MM.1S (cell line): ENCODE data around the gene FBF1.

Source experiments
- DNase-seq: peaks from one replicate; pipeline ENCODE4 v3.0.0-alpha.2; 2015
- H2AFZ ChIP-seq: fragments of 300-600 bp; sonication (generic); 2 replicates; pipeline ENCODE4 v1.6.0; 2016; ENCODE audit warnings: antibody characterized with exemption, low read length
- H3F3A ChIP-seq: fragments of 300-600 bp; sonication (generic); 2 replicates; pipeline ENCODE4 v1.6.1; 2016; ENCODE audit warnings: mild to moderate bottlenecking, antibody characterized with exemption, low read length, moderate library complexity, mixed read lengths; ENCODE audit not compliant: insufficient read depth
- H3K27ac ChIP-seq: fragments of 300-600 bp; sonication (generic); 2 replicates; pipeline ENCODE4 v1.5.1; 2016; ENCODE audit warnings: mild to moderate bottlenecking, low read length
- H3K27me3 ChIP-seq: fragments of 300-600 bp; sonication (generic); replicated peaks from 2 replicates; pipeline ENCODE4 v1.6.0; 2016; ENCODE audit warnings: low read length; ENCODE audit not compliant: insufficient read depth
- H3K36me3 ChIP-seq: fragments of 300-600 bp; sonication (generic); replicated peaks from 2 replicates; pipeline ENCODE4 v1.6.1; 2016; ENCODE audit warnings: mild to moderate bottlenecking, low read length, mixed read lengths; ENCODE audit not compliant: insufficient read depth
- H3K4me1 ChIP-seq: fragments of 300-600 bp; sonication (generic); 2 replicates; pipeline ENCODE4 v1.6.1; 2016; ENCODE audit warnings: low read length, mixed read lengths
- H3K4me2 ChIP-seq: fragments of 300-600 bp; sonication (generic); 2 replicates; pipeline ENCODE4 v1.6.0; 2016; ENCODE audit warnings: low read depth, low read length
- H3K4me3 ChIP-seq: fragments of 300-600 bp; sonication (generic); 2 replicates; pipeline ENCODE4 v1.5.1; 2016; ENCODE audit warnings: low read length, mixed read lengths
- H3K79me2 ChIP-seq: fragments of 300-600 bp; sonication (generic); 2 replicates; pipeline ENCODE4 v1.6.1; 2016; ENCODE audit warnings: mixed run types, low read length, mixed read lengths
- H3K9ac ChIP-seq: fragments of 300-600 bp; sonication (generic); 2 replicates; pipeline ENCODE4 v1.6.1; 2016; ENCODE audit warnings: low read length, mixed read lengths
- H3K9me2 ChIP-seq: fragments of 300-600 bp; sonication (generic); replicated peaks from 2 replicates; pipeline ENCODE4 v1.6.1; 2016; ENCODE audit warnings: mild to moderate bottlenecking, low read length, mixed read lengths; ENCODE audit not compliant: insufficient read depth
- H3K9me3 ChIP-seq: fragments of 300-600 bp; sonication (generic); replicated peaks from 2 replicates; pipeline ENCODE4 v1.6.1; 2016; ENCODE audit warnings: mild to moderate bottlenecking, low read length, mixed read lengths; ENCODE audit not compliant: insufficient read depth
- H4K20me1 ChIP-seq: fragments of 300-600 bp; sonication (generic); 2 replicates; pipeline ENCODE4 v1.6.1; 2016; ENCODE audit warnings: mild to moderate bottlenecking, low read length, moderate library complexity, mixed read lengths; ENCODE audit not compliant: insufficient read depth
- EZH2 ChIP-seq: fragments of 300-600 bp; sonication (generic); optimal IDR thresholded peaks from 2 replicates; pipeline ENCODE3; 2017; ENCODE audit warnings: low read depth, mild to moderate bottlenecking, antibody characterized with exemption, low read length, mixed read lengths
- EZH2phosphoT487 ChIP-seq: fragments of 300-600 bp; sonication (generic); IDR thresholded peaks from 2 replicates; pipeline ENCODE4 v1.6.1; 2018; ENCODE audit warnings: antibody characterized with exemption, low read length
- TF ChIP-seq, protein P1 (sequence below): fragments of 300-600 bp; sonication (generic); IDR thresholded peaks from 2 replicates; pipeline ENCODE4 v1.5.1; 2016; ENCODE audit warnings: antibody characterized with exemption, low read length, mixed read lengths

Gene FBF1

DNA sequence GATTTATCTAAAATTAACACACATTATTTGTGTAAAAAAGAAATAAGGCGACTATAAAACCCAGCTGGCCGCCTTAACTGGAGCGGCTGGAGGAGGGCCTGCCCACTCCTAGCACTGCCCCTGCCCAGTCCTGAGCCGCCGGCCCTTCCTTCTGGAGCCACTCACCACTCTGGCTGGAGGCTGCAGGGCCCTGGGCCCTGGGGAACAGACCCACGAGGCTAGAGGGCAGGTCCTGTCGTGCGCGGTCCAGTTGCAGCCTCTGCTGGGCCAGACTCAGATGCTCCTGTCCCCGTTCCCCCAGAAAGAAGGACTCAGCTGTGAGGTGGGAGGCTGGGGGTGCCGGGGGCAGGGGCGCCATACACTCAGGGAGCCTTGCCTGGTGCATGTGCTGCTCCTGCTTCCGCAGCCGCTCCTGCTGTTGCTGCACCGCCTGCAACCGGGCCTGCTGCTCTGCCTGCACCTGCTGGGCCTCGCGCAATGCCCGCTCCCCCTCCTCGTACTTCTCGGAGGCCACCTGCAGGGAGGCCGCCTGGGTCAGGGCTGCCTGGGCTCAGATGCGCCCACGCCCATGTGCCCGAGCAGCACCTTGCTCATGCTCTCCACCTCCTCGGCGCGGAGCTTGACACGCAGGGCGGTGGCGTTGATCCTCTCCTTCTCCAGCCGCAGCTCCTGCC, 27.2 kb downstream of the FBF1 start:
- H3K9ac ChIP-seq: no peak overlapping the region
- TF ChIP-seq, protein P1, sequence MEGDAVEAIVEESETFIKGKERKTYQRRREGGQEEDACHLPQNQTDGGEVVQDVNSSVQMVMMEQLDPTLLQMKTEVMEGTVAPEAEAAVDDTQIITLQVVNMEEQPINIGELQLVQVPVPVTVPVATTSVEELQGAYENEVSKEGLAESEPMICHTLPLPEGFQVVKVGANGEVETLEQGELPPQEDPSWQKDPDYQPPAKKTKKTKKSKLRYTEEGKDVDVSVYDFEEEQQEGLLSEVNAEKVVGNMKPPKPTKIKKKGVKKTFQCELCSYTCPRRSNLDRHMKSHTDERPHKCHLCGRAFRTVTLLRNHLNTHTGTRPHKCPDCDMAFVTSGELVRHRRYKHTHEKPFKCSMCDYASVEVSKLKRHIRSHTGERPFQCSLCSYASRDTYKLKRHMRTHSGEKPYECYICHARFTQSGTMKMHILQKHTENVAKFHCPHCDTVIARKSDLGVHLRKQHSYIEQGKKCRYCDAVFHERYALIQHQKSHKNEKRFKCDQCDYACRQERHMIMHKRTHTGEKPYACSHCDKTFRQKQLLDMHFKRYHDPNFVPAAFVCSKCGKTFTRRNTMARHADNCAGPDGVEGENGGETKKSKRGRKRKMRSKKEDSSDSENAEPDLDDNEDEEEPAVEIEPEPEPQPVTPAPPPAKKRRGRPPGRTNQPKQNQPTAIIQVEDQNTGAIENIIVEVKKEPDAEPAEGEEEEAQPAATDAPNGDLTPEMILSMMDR: no peak
- TF ChIP-seq EZH2 (no peak), EZH2phosphoT487 (no peak)
- DNase-seq: no peak

DNA sequence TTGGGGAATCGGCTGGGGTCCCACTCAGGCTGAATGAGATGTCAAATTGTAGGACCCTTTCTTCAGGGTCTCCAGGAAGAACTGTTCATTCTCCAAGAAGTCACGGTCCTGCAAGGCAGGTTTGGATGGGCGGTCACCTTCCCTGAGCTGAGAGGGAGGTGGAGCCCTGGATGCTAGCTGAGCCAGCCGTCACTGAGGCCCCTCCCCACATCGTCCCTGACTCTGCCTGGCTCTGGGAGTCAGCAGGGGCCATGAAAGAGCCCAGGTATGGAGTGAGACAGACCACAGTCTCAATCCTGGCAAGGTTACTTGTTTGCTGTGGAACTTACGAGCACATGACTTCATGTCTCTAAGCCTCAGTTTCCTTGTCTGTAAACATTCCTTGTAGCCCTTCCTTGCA, 30.1 kb downstream of the FBF1 start:
- Histone ChIP-seq H2AFZ (0 out of 2 replicates have a peak overlapping the region, but pooled peaks have one; percentile 52), H3K27me3 (no peaks in the 10 kb centered on the region), H3K79me2 (no peaks in the 10 kb centered on the region), H3F3A (peaks cover 17% of the 10 kb centered on the region), H3K9ac (no peak overlapping the region; the same call in 1 of the 2 replicates), H3K9me3 (no peaks in the 10 kb centered on the region), H3K9me2 (no peaks in the 10 kb centered on the region), H4K20me1 (no peaks in the 10 kb centered on the region), H3K4me2 (peak overlapping the region; percentile 75; the same call in 1 of the 2 replicates), H3K4me3 (peak overlapping the region; percentile 31; the same call in 1 of the 2 replicates), H3K27ac (peak overlapping the region; percentile 68; the same call in 1 of the 2 replicates), H3K4me1 (peaks cover 14% of the 10 kb centered on the region), H3K36me3 (no peaks in the 10 kb centered on the region)
- TF ChIP-seq EZH2: no peak
- no peak for TF ChIP-seq EZH2phosphoT487
- TF ChIP-seq, protein P1: no peak
- DNase-seq: no peak

More for the DNA sequence above, 27.2 kb downstream of the FBF1 start:
- Histone ChIP-seq H3K4me3 (no peak overlapping the region), H4K20me1 (no peaks in the 10 kb centered on the region), H3K27ac (no peak overlapping the region), H3K9me2 (no peaks in the 10 kb centered on the region), H2AFZ (no peak overlapping the region), H3F3A (peaks cover 17% of the 10 kb centered on the region), H3K79me2 (no peaks in the 10 kb centered on the region), H3K36me3 (no peaks in the 10 kb centered on the region), H3K4me2 (no peak overlapping the region), H3K4me1 (peaks cover 10% of the 10 kb centered on the region), H3K27me3 (no peaks in the 10 kb centered on the region), H3K9me3 (no peaks in the 10 kb centered on the region)

DNA sequence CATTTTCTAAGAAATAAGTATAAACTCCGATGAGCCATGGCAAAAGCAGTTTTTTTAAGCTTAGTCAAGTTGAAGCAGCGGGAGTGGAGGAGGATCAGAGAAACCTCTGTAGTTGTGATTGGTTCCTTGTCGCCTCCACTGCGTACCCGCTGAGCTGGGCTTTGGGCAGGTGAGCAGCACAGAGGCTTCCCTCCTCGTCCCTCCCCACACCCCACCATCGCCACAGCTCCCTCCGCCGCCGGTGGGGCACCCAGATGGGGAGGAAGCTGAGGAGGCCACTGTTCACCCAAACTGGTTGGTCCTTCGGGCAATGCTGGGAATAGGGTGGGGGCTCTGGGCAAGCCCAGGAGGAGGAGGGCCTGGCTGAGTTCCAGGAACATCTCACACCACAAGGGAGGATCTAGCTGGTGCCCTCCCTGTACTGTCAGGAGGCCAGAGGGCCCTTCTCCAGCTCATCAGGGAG, 31.0 kb downstream of the FBF1 start:
- peaks cover 14% of the 10 kb centered on the region for H3K4me1 ChIP-seq
- H3F3A ChIP-seq: peaks cover 17% of the 10 kb centered on the region
- no peak for DNase-seq
- H3K9ac ChIP-seq: peak overlapping the region; percentile 48; the same call in 1 of the 2 replicates
- H3K27ac ChIP-seq: peak overlapping the region; percentile 68; the same call in 1 of the 2 replicates
- H3K4me2 ChIP-seq: peak overlapping the region; percentile 75
- peak overlapping the region; percentile 52 for H2AFZ ChIP-seq
- H3K36me3 ChIP-seq: no peaks in the 10 kb centered on the region
- no peaks in the 10 kb centered on the region for H3K27me3 ChIP-seq
- peak overlapping the region; percentile 31; the same call in 1 of the 2 replicates for H3K4me3 ChIP-seq
- H3K9me2 ChIP-seq: no peaks in the 10 kb centered on the region
- H3K9me3 ChIP-seq: no peaks in the 10 kb centered on the region
- no peaks in the 10 kb centered on the region for H4K20me1 ChIP-seq
- TF ChIP-seq EZH2 (no peak), EZH2phosphoT487 (no peak)
- TF ChIP-seq, protein P1: no peak
- H3K79me2 ChIP-seq: no peaks in the 10 kb centered on the region
